Measurements from ENCODE around the gene TMCC1. TPM values are rescaled to one million over a fixed set of nuclear protein-coding genes. Genes with fewer than 3 reads are reported as not detected.
"Not testable (repeated sequence)": the region's sequence is repeated elsewhere in the genome, so short reads cannot be mapped to it uniquely, and the experiment has no call there.

The TMCC1 gene
- total and polyA plus RNA-seq, 2 donors, result 12.2 to 24.5 TPM

- Histone ChIP-seq H3K4me1 (ENCODE audit: control insufficient read depth in 2 of 2, insufficient read depth in 2 of 2, low read length in 2 of 2) (peaks cover 0 to 2% of the 10 kb centered on the region in 2 donors), H3K27ac (ENCODE audit: low read depth in 1 of 2, low read length in 1 of 2) (no peak overlapping the region), H3K9me3 (ENCODE audit: control insufficient read depth in 2 of 2, insufficient read depth in 1 of 2, low read length in 1 of 2) (no peaks in the 10 kb centered on the region), H3K36me3 (ENCODE audit: control insufficient read depth in 2 of 2, insufficient read depth in 2 of 2, low read length in 1 of 2) (no peaks in the 10 kb centered on the region), H3K4me3 (ENCODE audit: low read length in 2 of 2) (no peak overlapping the region), H3K27me3 (ENCODE audit: control insufficient read depth in 2 of 2, insufficient read depth in 1 of 2, low read length in 1 of 2) (no peaks in the 10 kb centered on the region)
- WGBS, result 98% methylated on average over 3 of the region's 3 CpGs
- no peak for DNase-seq (ENCODE audit: low read depth in 6 of 9, low spot score in 9 of 9)
Measured at GRCh38 chr3:129689036-129689435, 204.5 kb downstream of the TMCC1 start.

- Histone ChIP-seq H3K9me3 (ENCODE audit: control insufficient read depth in 2 of 2, insufficient read depth in 1 of 2, low read length in 1 of 2) (no peaks in the 10 kb centered on the region), H3K27ac (ENCODE audit: low read depth in 1 of 2, low read length in 1 of 2) (peak overlapping the region in 1 of 2 donors; percentile 3), H3K27me3 (ENCODE audit: control insufficient read depth in 2 of 2, insufficient read depth in 1 of 2, low read length in 1 of 2) (no peaks in the 10 kb centered on the region), H3K4me3 (ENCODE audit: low read length in 2 of 2) (no peak overlapping the region), H3K4me1 (ENCODE audit: control insufficient read depth in 2 of 2, insufficient read depth in 2 of 2, low read length in 2 of 2) (peaks cover 0 to 2% of the 10 kb centered on the region in 2 donors), H3K36me3 (ENCODE audit: control insufficient read depth in 2 of 2, insufficient read depth in 2 of 2, low read length in 1 of 2) (no peaks in the 10 kb centered on the region)
- no peak for DNase-seq (ENCODE audit: low read depth in 6 of 9, low spot score in 9 of 9)
- 96% methylated on average over 11 of the region's 11 CpGs for WGBS
Measured at GRCh38 chr3:129688271-129688895, 205.1 kb downstream of the TMCC1 start.

GRCh38 chr3:129687586-129688125 lies 205.9 kb downstream of the TMCC1 start:
- Histone ChIP-seq H3K27ac (ENCODE audit: low read depth in 1 of 2, low read length in 1 of 2) (no peak overlapping the region), H3K36me3 (ENCODE audit: control insufficient read depth in 2 of 2, insufficient read depth in 2 of 2, low read length in 1 of 2) (no peaks in the 10 kb centered on the region), H3K4me1 (ENCODE audit: control insufficient read depth in 2 of 2, insufficient read depth in 2 of 2, low read length in 2 of 2) (peaks cover 0 to 2% of the 10 kb centered on the region in 2 donors), H3K9me3 (ENCODE audit: control insufficient read depth in 2 of 2, insufficient read depth in 1 of 2, low read length in 1 of 2) (no peaks in the 10 kb centered on the region), H3K4me3 (ENCODE audit: low read length in 2 of 2) (no peak overlapping the region), H3K27me3 (ENCODE audit: control insufficient read depth in 2 of 2, insufficient read depth in 1 of 2, low read length in 1 of 2) (no peaks in the 10 kb centered on the region)
- DNase-seq (ENCODE audit: low read depth in 6 of 9, low spot score in 9 of 9), result no peak
- WGBS, result 98% methylated on average over 2 of the region's 2 CpGs

GRCh38 chr3:129686941-129687340 lies 206.6 kb downstream of the TMCC1 start:
- H3K27ac ChIP-seq (ENCODE audit: low read depth in 1 of 2, low read length in 1 of 2), result no peak overlapping the region
- H3K27me3 ChIP-seq (ENCODE audit: control insufficient read depth in 2 of 2, insufficient read depth in 1 of 2, low read length in 1 of 2), result no peaks in the 10 kb centered on the region
- H3K4me1 ChIP-seq (ENCODE audit: control insufficient read depth in 2 of 2, insufficient read depth in 2 of 2, low read length in 2 of 2), result peaks cover 0 to 2% of the 10 kb centered on the region in 2 donors
- H3K4me3 ChIP-seq (ENCODE audit: low read length in 2 of 2), result no peak overlapping the region
- H3K9me3 ChIP-seq (ENCODE audit: control insufficient read depth in 2 of 2, insufficient read depth in 1 of 2, low read length in 1 of 2), result no peaks in the 10 kb centered on the region
- WGBS, result 87% methylated on average over 2 of the region's 2 CpGs
- no peak for DNase-seq (ENCODE audit: low read depth in 6 of 9, low spot score in 9 of 9)
- no peaks in the 10 kb centered on the region for H3K36me3 ChIP-seq (ENCODE audit: control insufficient read depth in 2 of 2, insufficient read depth in 2 of 2, low read length in 1 of 2)

- 98% methylated on average over 3 of the region's 3 CpGs for WGBS
- no peak overlapping the region for H3K4me3 ChIP-seq (ENCODE audit: low read length in 2 of 2)
- no peaks in the 10 kb centered on the region for H3K27me3 ChIP-seq (ENCODE audit: control insufficient read depth in 2 of 2, insufficient read depth in 1 of 2, low read length in 1 of 2)
- DNase-seq (ENCODE audit: low read depth in 6 of 9, low spot score in 9 of 9), result no peak
- H3K36me3 ChIP-seq (ENCODE audit: control insufficient read depth in 2 of 2, insufficient read depth in 2 of 2, low read length in 1 of 2), result no peaks in the 10 kb centered on the region
- no peaks in the 10 kb centered on the region for H3K4me1 ChIP-seq (ENCODE audit: control insufficient read depth in 2 of 2, insufficient read depth in 2 of 2, low read length in 2 of 2)
- H3K27ac ChIP-seq (ENCODE audit: low read depth in 1 of 2, low read length in 1 of 2), result no peak overlapping the region
- no peaks in the 10 kb centered on the region for H3K9me3 ChIP-seq (ENCODE audit: control insufficient read depth in 2 of 2, insufficient read depth in 1 of 2, low read length in 1 of 2)
Measured at GRCh38 chr3:129684270-129684669, 209.2 kb downstream of the TMCC1 start.

GRCh38 chr3:129683201-129683600 lies 210.3 kb downstream of the TMCC1 start:
- no peak overlapping the region for H3K27ac ChIP-seq (ENCODE audit: low read depth in 1 of 2, low read length in 1 of 2)
- H3K4me1 ChIP-seq (ENCODE audit: control insufficient read depth in 2 of 2, insufficient read depth in 2 of 2, low read length in 2 of 2), result no peaks in the 10 kb centered on the region
- no peak overlapping the region for H3K4me3 ChIP-seq (ENCODE audit: low read length in 2 of 2)
- H3K36me3 ChIP-seq (ENCODE audit: control insufficient read depth in 2 of 2, insufficient read depth in 2 of 2, low read length in 1 of 2), result no peaks in the 10 kb centered on the region
- WGBS, result 99% methylated on average over 2 of the region's 2 CpGs
- H3K9me3 ChIP-seq (ENCODE audit: control insufficient read depth in 2 of 2, insufficient read depth in 1 of 2, low read length in 1 of 2), result no peaks in the 10 kb centered on the region
- H3K27me3 ChIP-seq (ENCODE audit: control insufficient read depth in 2 of 2, insufficient read depth in 1 of 2, low read length in 1 of 2), result no peaks in the 10 kb centered on the region
- no peak for DNase-seq (ENCODE audit: low read depth in 6 of 9, low spot score in 9 of 9)

- no peaks in the 10 kb centered on the region for H3K9me3 ChIP-seq (ENCODE audit: control insufficient read depth in 2 of 2, insufficient read depth in 1 of 2, low read length in 1 of 2)
- H3K27ac ChIP-seq (ENCODE audit: low read depth in 1 of 2, low read length in 1 of 2), result no peak overlapping the region
- WGBS, result 97% methylated on average over 5 of the region's 5 CpGs
- no peaks in the 10 kb centered on the region for H3K4me1 ChIP-seq (ENCODE audit: control insufficient read depth in 2 of 2, insufficient read depth in 2 of 2, low read length in 2 of 2)
- DNase-seq (ENCODE audit: low read depth in 6 of 9, low spot score in 9 of 9), result no peak
- no peaks in the 10 kb centered on the region for H3K27me3 ChIP-seq (ENCODE audit: control insufficient read depth in 2 of 2, insufficient read depth in 1 of 2, low read length in 1 of 2)
- no peak overlapping the region for H3K4me3 ChIP-seq (ENCODE audit: low read length in 2 of 2)
- no peaks in the 10 kb centered on the region for H3K36me3 ChIP-seq (ENCODE audit: control insufficient read depth in 2 of 2, insufficient read depth in 2 of 2, low read length in 1 of 2)
Measured at GRCh38 chr3:129676985-129677384, 216.5 kb downstream of the TMCC1 start.

- not testable (repeated sequence) for H3K9me3 ChIP-seq (ENCODE audit: control insufficient read depth in 2 of 2, insufficient read depth in 1 of 2, low read length in 1 of 2); DNase-seq (ENCODE audit: low read depth in 6 of 9, low spot score in 9 of 9); H3K27me3 ChIP-seq (ENCODE audit: control insufficient read depth in 2 of 2, insufficient read depth in 1 of 2, low read length in 1 of 2); H3K4me1 ChIP-seq (ENCODE audit: control insufficient read depth in 2 of 2, insufficient read depth in 2 of 2, low read length in 2 of 2); H3K4me3 ChIP-seq (ENCODE audit: low read length in 2 of 2); H3K27ac ChIP-seq (ENCODE audit: low read depth in 1 of 2, low read length in 1 of 2)
- 96% methylated on average over 9 of the region's 9 CpGs for WGBS
- H3K36me3 ChIP-seq (ENCODE audit: control insufficient read depth in 2 of 2, insufficient read depth in 2 of 2, low read length in 1 of 2), result peaks cover 12 to 16% of the 10 kb centered on the region in 2 donors
Measured at GRCh38 chr3:129674798-129675123, 218.8 kb downstream of the TMCC1 start.

- 88% methylated on average over 5 of the region's 5 CpGs for WGBS
- Histone ChIP-seq H3K9me3 (ENCODE audit: control insufficient read depth in 2 of 2, insufficient read depth in 1 of 2, low read length in 1 of 2) (no peaks in the 10 kb centered on the region), H3K27me3 (ENCODE audit: control insufficient read depth in 2 of 2, insufficient read depth in 1 of 2, low read length in 1 of 2) (no peaks in the 10 kb centered on the region), H3K27ac (ENCODE audit: low read depth in 1 of 2, low read length in 1 of 2) (no peak overlapping the region), H3K36me3 (ENCODE audit: control insufficient read depth in 2 of 2, insufficient read depth in 2 of 2, low read length in 1 of 2) (peaks cover 12 to 21% of the 10 kb centered on the region in 2 donors), H3K4me1 (ENCODE audit: control insufficient read depth in 2 of 2, insufficient read depth in 2 of 2, low read length in 2 of 2) (no peaks in the 10 kb centered on the region), H3K4me3 (ENCODE audit: low read length in 2 of 2) (no peak overlapping the region)
- DNase-seq (ENCODE audit: low read depth in 6 of 9, low spot score in 9 of 9), result no peak
Measured at GRCh38 chr3:129673897-129674797, 219.4 kb downstream of the TMCC1 start.
